LNCAP (cell line): Measurements from ENCODE around the gene BATF3.

Source experiments
- CTCF ChIP-seq: fragments of 450-650 bp; IDR thresholded peaks from 2 replicates; pipeline ENCODE4 v1.5.1; 2017; ENCODE audit warnings: mild to moderate bottlenecking

Gene BATF3

DNA sequence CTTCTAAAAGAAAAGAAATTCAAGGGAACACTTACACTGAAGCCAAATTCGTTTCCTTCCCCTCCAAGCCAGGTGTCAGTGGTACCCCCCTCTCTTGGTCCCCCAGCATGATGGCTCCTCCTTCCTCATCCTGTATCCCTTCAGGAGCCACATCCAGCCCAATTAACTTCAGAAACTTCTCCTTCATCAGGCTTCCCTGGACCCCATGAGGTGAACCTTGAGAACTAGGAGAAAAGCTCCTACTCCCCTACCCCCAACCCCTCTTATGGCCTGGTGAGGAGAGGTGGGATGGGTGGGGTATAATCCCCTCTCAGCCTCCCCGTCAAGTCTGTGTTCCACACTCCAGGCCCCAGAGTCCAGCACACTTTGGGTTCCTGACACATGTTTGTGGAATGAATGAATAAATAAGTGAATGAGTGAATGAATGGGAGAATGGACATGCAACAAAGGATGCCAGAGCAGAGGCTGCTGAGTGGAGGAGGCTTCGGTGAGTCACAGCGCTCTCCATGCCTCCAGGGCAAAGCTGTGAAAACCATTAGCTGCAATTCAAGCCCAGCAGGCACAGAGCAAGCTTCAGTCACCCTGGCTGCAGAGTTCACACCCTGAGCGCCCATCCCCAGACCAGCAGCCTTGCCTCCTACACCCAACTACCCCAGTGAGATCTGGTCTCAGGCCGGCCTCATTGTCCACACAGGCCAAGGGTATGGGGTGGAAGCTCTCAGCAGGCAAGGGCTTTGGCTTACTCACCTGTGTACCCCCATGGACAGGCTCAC lies 43.8 kb downstream of the BATF3 start:
- no peak for TF ChIP-seq CTCF

DNA sequence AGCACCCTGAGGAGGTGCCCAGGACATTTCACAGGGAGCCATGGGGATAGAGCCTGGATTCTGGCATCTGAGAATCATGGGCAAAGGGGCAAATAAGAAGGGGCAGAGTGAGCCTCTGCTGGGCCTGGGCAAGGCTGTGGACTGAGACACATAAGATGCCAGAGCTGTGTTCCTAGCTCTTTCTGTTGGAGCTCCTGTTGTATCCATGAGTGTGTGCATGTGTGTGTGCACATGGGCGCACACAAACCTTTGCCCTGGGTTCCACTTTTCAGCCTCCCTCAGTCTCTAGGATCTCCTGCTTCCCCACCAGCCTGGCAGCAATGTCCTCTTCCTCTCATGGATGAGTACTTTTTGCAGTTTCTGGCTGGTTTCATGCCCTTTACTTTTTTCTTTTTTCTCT lies 47.0 kb downstream of the BATF3 start:
- TF ChIP-seq CTCF = no peak

GRCh38 chr1:212651977-212652376 lies 47.7 kb downstream of the BATF3 start:
- no peak for TF ChIP-seq CTCF

GRCh38 chr1:212651521-212651920 lies 48.1 kb downstream of the BATF3 start:
- TF ChIP-seq CTCF = no peak

GRCh38 chr1:212650228-212650627 lies 49.4 kb downstream of the BATF3 start:
- no peak for TF ChIP-seq CTCF

DNA sequence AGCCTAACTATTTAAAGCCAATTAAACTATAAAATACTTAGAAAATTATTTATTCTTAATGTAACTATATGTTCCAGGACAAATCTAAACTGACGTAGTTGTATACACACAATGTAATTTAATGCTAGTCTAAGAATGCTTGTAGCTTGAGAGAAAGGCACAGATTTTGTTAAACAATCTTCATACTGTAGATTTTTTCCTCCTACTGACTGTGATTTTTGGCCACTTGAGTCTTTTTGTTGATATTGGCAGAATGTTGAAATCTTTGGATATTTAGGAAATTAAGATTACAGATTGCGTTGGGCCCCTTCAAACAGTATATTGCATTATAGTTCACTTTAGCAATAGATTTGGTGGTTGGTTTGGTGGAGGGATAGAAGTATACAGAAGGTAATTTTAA lies 50.6 kb downstream of the BATF3 start:
- TF ChIP-seq CTCF = no peak

GRCh38 chr1:212648431-212648830 lies 51.2 kb downstream of the BATF3 start:
- TF ChIP-seq CTCF = no peak

- TF ChIP-seq CTCF = no peak
Observed at GRCh38 chr1:212647004-212647403, 52.6 kb downstream of the BATF3 start.
